Fibroblast of skin of right biceps (primary cell): ENCODE measurements around the gene TRH.
A peak's percentile ranks its signal among the peaks of the same experiment; 100 is the strongest.
"Not testable (repeated sequence)": the region's sequence is repeated elsewhere in the genome, so short reads cannot be mapped to it uniquely, and the experiment has no call there.

Source experiments
- DNase-seq: peaks from one replicate; pipeline ENCODE4 v3.0.0-alpha.2; 2013

The TRH gene

DNA sequence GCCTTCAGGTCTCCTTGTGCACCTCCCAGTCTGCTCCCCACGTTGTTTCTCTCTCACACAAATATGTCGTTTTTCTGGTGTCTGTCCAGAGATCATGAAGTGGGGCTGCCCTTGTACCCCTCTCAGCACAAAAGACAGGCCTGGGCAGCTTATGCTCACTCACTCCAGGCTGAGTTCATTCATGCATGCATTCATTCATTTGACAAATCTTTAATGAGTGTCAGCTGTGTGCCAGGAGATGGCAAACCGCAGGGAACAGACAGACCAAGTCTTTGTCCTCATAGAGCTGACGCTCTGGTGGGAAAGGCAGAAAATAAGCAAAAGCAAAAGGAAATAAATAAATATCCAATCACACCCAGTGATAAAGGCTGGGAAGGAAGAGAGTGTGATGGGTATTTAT, 7.6 kb upstream of the TRH start:
- no peak for DNase-seq

DNA sequence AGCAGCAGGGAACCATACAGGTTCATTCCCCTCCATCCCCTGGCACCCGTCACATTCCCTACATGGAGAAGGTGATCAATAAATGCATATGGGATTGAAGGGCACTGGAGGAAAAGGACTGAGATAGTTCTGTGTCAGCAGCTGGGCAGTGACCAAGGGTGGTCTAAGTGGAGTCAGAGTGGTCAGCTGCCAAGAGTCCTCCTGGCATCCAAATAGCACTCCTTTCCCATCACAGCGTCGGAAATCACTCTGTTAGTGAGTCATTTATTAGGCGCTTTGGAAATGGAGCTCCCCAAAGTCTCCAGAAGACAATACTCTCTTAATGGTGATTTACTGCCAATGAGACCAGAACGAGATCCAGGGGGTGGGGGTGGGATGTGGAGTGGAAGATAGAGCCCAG, 6.8 kb upstream of the TRH start:
- no peak for DNase-seq

DNA sequence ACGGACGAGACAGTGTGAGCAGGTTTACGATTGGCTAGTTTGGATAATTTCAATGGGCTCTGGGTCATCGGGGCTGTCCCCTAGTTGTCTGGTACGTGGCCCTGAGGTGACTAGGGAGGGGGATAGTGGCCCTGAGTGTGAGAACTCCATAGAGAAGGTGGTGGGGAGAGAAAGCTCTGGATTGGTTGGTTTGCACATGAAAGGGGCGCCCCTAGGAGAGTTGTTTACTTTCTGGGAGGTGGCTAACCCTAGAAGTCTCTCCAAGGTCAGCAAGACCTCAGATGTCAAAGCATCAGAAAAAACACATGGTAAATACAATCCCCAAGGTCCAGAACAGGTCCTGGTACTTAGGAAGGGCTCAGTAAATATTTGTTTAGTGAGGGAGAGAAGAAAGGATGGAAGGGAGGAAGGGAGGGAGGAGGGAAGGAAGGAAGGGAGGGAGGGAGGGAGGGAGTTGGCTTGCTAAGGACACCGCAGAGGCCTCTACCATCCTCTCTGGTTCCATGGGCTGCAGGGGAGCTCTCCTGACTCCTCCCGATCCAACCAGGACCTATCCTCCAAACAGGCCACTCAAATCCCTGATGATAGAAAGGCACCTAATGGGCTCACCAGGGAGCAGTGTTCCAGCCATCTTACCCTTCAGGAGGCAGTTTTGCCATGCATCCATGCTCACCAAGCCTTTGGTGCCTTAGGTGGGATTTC, 3.0 kb upstream of the TRH start:
- no peak for DNase-seq

DNA sequence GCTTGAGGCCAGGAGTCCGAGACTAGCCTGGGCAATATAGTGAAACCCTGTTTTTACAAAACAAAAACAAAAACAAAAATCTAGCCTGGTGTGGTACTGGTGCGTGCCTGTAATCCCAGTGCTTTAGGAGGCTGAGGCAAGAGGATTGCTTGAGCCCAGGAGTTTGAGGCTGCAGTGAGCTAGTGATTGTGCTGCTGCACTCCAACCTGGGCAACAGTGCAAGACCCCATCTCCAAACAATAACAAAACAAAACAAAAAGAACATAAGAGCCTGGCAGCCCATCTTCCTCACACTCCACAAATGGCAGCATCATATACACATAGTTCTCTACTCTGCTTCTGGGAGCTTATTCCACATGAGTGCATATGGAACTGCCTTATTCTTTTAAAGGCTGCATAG, 2.2 kb upstream of the TRH start:
- no peak for DNase-seq

DNA sequence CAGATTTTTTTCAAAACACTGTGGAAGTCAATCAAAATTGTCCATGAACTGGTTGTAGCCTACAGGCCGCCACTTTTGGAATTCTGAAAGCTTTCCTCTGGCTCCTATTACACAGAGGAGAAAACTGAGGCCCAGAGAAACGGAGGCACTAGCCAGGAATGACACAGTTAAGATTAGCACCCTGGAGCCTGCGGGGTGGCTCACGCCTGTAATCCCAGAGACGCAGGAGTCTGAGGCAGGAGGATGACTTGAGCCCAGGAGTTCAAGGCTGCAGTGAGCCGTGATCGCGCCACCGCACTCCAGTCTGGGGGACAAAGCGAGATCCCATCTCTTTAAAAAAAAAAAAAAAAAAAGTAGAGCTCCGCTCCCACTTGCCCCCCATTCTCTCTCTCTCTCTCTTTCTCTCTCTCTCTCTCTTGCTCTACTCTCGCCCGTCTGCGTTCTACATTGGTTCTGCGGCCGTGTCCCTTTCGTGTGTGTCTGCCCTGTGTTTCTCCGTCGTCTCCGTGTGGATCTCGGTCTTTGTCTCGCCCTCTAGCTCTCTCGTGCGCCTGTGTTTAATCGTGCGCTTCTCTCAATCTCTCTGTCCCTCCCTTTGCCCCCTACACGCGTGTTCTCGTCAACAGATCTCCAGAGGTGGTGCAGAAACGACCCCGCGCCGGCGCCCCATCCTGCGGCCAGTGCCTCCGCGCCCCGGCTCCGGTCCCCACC, 512 bp upstream of the TRH start:
- DNase-seq, result no peak

DNA sequence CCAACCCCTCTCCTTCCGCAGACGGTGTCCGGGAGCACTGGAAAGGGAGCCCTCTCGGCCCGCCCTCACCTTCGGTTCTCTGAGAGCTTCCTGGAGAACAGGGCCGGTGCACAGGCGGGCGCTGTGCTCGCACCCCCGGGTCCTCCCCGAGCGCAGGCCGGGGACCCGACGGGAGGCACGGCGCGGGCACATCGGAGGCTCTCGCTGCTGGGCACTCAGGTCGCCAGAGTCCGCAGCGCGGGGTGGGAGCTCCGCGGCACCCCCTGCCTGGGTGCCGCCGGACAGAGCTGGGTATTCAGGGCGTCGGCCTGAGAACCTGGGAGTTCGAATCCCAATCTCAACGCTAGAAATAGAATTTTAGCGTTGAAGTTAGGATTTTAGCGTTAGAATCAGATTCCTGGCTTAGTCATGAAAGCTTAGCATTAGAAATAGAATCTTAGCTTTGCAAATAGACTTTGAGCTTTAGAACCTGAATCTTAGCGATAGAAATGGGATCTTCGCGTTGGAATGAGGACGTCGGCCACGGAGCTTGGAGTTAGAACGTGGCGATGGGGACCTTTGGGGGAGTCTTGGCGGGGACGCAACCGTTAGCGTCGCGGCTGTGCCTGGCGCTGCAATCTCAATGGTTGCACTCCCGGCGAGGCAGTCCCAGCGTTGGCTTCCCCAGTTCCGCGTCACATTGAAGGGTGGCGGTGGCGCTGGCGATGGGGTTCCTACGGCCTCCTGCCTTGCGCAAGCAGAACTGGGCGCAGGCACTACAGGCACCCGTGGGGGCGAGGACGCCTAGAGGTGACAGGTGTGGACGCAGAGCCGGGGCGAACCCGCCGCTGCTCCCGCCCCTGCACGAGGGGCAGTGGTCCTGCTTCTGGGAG, 549 bp downstream of the TRH start:
- no peak for DNase-seq

DNA sequence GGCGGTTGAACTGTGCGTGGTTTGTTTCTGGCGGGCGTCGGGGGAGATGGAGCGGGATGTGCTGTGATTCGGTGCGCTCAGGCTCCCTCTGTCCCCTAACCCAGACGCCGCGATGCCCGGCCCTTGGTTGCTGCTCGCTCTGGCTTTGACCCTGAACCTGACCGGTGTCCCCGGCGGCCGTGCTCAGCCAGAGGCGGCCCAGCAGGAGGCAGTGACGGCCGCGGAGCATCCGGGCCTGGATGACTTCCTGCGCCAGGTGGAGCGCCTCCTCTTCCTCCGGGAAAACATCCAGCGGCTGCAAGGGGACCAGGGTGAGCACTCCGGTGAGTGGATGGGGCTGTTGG, 1.2 kb downstream of the TRH start:
- no peak for DNase-seq

DNA sequence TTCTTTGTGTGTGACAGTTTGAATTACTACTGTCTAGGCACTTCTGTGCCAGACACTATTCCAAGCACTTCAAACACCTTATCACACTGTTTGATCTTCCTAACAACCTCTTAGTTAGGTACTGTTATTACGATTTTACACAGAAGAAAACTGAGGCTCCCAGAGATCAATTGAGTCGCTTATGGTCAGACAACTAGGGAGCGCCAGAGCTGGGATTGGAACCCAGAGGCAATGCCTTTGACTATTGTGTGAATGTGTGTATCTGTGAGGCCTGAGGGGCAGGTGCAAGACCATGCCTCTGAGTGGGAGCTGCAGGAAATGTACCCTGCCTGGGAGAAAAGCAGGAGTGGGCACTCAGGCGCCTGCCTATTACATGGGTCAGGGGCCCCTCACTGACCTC, 1.8 kb downstream of the TRH start:
- no peak for DNase-seq

DNA sequence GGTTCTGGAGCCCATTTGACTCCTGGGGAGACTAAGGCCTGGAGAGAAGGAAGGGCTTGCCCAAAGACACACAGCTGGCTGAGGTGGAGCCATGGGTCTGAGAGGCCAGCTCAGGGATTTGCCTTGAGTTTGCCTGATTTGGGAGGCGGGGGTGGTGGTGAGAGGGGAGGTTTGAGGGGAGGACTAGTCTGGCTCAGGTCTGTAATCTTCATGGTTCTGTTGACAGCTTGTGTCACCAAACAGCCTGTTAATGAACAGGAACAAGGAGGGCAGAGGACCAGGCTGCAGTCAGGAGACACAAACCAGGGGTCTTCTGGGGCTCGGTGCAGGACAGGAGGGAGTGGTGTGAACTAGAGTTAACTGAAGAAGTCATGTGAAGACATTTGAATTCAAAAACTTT, 3.6 kb downstream of the TRH start:
- DNase-seq, result no peak

DNA sequence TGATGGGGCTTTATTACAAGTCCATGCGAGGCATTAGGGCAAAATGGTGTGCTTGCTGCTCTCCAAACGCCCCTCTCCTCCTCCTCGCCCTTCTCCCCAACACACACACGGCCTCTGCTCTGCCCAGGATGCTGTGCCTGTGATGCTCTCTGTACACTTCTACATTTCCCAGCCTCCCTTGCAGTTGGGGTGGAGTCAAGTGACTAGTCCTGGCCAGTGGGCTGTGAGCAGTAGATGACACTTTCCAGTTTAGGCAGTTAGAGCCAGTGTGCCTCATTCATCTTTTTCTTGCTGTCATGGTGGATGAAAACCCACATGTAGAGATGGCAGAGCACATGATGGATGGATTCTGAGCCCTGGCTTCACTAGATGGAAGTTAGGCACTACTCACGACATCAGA, 5.4 kb downstream of the TRH start:
- no peak for DNase-seq

DNA sequence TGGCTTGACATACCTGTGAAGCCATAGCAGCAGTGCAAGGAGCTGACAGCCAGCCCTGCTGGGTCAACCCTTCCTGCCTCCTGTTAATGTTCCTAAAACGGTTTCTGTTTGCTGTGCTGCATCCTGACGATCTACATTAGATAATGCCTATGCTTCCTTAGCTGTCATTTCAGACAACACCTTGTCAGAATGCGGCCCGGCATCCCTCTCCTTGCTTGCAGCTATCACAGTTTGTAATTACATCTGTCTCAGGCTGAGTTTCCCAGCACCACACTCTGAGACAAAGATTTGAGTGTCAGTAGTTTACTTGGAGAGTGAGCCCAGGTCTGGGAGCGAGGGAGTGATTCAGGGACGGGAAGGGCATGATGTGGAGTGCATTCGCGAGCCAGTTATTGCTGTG, 9.0 kb downstream of the TRH start:
- no peak for DNase-seq

DNA sequence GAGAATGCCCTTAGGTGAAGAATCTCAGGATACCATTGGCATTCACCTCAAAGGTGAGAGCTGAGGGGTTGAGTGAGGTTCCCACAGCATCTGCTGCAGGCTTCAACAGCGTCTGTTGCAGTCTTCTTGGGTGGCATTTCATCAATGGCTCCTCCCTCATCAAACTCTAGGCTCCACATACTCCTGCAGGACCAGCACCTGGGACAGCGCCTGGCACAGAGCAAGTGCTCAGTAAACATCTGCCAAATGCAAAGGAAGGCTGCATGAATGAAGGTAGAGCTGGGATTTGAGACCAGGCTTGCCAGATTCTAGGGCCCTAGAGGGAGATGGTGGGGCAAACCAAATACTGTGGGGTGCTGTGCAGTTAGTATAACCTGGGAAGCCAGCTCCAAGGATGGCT, 9.6 kb downstream of the TRH start:
- peak; percentile 6 for DNase-seq

DNA sequence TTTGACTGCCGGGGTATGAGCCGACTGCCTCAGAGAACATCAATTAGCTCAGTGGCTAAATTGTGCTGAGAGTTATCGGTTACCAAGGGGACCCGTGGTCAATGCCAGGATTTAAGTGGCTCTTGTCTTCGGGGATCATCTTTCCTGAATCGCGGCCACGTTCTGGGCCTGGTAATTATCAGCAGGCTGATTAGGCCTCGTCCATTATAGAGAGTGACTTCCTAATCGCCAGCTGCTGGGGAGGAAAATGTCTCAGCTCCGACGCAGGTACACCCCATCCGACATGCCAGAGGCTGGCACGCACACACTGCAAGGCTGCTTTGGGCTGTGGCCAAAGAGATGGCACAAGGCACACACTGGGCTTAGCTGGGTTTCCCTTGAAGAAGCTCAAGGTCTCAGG, 10.6 kb downstream of the TRH start:
- DNase-seq, result no peak

DNA sequence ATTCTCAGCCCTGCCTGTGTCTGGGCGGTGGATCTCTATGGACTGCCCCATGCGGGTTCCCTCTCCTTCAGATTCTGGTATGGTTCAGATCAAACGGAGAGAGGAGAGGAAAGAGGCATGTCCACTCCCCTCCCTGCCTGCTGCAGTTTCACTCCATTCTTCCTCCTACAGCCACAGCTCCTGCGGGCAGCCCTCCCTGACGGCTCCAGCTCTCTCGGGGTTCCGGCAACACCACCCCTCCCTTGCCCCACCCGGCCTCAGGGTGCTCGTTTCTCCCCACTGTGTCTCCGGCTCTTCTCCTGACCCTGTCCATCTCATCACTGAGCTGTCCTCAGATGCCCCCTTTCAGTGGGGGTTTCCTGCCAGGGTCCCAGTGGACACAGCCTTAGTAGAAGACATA, 13.9 kb downstream of the TRH start:
- DNase-seq, result no peak

DNA sequence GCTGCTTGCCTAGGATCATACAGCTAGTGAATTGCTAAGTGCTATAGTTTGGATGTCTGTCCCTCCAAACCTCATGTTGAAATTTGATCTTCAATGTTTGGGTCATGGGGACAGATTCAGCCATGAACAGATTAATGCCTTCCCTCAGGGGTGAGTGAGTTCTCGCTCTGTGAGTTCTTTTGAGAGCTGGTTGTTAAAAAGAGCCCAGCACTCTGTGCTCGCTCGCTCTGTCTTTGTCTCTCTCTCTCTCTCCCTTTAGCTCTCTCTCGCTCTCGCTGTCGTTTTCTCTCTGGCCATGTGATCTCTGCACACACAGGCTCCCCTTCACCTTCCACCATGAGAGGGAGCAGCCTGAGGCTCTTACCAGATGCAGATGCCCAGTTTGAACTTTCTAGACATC, 14.9 kb downstream of the TRH start:
- no peak for DNase-seq

DNA sequence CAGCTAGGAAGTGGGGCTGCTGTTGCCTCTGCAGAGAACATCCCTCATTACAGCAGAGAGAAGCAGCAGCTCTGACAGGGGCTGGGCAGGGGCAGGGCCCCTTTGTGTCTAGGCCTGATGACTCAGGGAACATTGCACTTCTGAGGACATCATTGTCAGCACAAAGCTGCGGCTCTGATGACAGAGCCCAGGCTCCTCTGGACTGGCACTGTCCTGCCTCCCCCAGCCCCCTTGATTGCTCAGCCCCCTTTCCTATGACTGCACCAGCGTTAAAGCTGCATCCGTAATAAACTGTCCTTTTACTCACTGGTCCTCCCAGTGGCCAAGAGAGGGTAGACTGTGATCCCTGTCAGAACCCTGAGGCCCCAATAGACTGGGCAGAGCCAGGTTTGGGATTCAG, 18.3 kb downstream of the TRH start:
- peak; percentile 5 for DNase-seq

DNA sequence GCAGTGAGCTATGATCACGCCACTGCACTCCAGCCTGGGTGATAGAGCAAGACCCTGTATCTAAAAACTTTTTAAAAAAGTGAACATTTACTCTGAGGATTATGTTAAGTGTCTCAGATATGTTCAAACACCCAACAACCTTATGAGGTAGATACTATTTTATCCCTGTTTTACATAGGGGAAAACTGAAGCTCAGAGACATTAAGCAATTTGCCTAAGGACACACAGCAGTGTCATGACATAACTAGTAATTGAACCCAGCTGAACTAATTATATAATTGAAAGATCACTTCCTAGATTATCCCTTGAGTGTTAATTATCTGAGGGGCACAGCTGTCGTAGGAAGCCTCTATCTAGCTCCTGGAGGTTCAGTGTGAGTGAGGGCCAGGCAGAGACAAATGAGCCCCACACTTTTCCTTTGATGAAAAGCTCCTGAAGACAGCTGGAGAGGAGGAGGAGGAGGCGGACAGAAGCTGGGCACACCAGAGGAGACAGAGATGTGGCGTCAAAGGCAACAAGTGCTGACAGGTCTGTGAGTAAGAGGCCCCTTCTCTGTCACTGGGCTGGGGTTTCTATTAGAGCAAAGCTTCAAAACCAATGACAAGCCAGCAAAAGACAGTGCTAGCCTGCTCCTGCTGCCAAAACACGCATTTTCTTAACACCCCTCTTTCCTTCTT, 20.5 kb downstream of the TRH start:
- DNase-seq, result peak; percentile 10

DNA sequence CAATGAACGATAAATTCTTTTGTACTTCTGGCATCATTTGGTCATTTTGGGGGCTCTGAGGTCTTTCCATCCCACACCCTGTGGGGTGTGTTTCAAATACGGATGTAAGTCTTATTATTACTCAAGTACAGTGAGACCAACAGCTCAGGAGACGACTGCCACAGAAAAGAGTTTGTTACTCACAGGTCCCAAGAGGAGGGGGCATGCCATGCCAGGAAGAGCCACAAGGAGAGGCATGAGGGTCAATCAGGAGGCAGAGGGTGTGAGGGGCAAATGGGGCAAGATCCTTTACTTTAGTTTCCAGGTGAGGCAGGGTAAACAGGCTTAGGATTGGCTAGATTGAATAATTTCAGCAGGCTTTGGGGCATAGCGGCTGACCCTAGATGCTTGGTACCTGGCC, 21.6 kb downstream of the TRH start:
- DNase-seq, result no peak

DNA sequence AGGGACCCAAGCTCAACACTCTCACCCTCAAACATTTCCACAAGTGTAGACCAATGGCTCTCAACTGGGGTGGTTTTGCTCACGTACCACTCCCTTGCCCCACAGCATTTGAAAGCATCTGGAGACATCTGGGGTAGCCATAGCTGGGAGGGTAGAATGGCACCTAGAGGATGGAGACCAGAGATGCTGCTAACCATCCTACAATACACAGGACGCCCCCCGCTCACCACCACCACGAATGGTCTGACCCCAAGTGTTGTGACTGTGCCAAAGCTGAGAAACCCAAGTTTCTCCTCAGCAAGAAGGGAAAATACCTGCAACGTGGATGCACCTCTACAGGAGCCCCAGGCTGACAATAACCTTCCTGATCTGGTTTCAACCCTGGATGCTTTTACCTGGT, 24.7 kb downstream of the TRH start:
- DNase-seq, result not testable (repeated sequence)

DNA sequence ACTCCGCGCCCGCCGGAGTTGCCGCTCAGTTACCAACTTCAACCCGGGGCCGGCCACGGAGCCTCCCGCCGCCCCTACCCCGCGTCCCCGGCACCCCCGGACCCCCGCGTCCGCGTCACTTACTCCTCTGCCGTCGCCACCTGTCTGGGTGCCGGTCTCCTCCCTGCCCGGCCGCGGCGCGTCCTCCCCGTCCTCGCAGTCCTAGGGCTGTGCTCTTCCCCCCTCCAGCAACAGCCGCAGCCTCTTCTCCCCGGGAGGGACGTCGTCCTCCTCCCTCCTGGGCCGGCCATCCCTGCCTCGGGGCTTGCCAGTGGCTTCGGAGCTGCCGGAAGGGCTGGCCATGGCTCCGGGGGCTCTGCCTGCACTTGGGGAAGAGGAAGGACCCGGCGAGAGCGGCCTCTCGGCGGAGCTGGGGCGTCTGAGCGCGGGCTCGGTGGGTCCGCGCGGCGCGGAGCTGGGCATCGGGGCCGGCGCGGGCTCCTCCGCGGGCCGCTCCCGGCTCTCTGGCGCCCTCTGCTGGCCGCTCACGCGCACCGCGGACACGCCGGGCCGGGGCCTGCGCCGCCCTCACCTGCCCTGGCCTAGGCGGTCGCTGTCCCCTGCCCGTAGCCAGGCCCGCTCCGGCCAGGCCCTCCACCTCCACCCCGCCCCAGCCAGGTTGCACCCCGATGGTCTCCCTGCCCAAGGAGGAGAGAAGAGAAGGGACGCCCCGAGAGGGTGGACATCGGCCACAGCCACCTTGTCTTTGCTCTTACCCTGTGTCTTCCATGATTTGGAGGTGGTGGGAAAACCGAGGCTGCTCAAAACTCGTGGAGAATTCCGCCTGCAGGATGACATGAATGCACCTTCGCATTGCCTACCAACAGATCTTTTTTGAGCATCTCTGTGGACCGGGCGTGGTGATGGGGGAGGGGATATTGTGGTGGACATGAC, 28.4 kb downstream of the TRH start:
- peak; percentile 18 for DNase-seq

DNA sequence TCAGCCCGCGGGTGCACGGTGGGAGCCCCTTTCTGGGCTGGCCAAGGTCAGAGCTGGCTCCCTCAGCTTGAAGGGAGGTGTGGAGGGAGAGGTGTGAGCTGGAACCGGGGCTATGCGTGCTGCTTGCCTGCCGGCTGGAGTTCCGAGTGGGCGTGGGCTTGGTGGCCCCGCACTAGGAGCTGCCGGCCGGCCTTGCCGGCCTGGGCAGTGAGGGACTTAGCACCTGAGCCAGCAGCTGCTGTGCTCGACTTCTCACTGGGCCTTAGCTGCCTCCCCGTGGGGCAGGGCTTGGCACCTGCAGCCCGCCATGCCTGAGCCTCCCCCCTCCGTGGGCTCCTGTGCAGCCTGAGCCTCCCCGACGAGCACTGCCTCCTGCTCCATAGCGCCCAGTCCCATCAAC, 36.0 kb downstream of the TRH start:
- no peak for DNase-seq

DNA sequence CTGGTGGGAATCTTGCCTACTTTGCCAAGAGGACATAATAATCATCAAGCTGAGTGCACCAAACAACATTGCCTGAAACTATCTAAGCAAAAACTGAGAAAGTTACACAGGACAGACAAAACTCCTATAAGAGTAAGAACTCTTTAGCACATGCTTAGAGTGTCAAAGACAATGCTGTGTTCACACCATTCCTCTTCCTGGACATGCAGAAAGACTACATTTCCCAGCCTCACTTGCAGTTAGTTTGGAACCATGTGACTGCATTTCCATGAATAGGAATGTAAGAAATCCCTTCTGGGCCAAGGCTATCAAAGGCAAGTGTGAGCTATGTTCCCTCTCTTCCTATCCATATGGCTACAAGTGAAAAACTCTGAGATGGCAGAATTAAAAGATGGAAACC, 37.6 kb downstream of the TRH start:
- peak; percentile 6 for DNase-seq
